IPS-18a (cell line): ENCODE data around the gene USE1.

Source experiments
- H3K27ac ChIP-seq: one replicate; pipeline ENCODE4 v1.5.1; 2013; ENCODE audit warnings: low read length
- H3K27me3 ChIP-seq: one replicate; pipeline ENCODE4 v1.6.1; 2013; ENCODE audit warnings: mild to moderate bottlenecking, low read length; ENCODE audit not compliant: control insufficient read depth, insufficient read depth
- H3K36me3 ChIP-seq: one replicate; pipeline ENCODE4 v1.6.1; 2013; ENCODE audit warnings: low read depth, low read length; ENCODE audit not compliant: control insufficient read depth
- H3K4me1 ChIP-seq: one replicate; pipeline ENCODE4 v1.6.1; 2013; ENCODE audit warnings: low read depth, low read length; ENCODE audit not compliant: control insufficient read depth
- H3K4me3 ChIP-seq: one replicate; pipeline ENCODE4 v1.5.1; 2013; ENCODE audit warnings: low read length
- H3K9ac ChIP-seq: one replicate; pipeline ENCODE4 v1.6.1; 2013; ENCODE audit warnings: mild to moderate bottlenecking, low read length, moderate library complexity
- H3K9me3 ChIP-seq: one replicate; pipeline ENCODE4 v1.6.1; 2013; ENCODE audit warnings: low read depth, low read length; ENCODE audit not compliant: control insufficient read depth

The USE1 gene

DNA sequence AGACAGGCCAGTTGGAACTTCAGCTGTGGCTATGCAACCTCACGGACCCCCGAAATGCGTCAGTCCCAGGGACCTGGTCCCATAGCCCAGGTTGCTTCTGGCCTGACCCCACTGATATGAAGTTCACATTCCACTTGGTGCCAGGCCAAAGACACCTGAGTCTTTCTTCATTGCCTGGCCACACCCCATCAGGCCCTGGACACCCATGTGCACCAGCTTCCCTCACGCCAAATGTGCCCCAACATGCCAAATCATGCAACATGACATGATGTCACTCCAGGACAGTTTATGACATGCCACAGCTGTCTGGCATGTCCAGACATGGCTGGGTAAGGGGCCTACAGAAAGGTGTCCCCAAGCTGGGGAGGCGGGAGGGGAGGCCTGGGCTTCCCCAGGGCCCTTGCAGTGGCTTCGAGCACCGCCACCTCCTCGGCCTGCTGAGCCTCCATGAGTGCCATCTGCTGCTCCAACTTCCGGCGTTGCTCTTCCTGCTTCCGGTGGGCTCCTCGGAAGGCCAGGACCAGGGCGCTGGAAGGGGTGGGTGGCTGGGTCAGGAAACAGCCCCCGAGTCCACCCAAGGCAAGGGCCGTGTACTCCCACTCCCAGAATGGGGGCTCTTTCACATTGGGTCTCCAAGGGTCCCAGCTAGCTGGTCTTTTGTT lies 34.9 kb downstream of the USE1 start:
- no peak overlapping the region for H3K27ac ChIP-seq

DNA sequence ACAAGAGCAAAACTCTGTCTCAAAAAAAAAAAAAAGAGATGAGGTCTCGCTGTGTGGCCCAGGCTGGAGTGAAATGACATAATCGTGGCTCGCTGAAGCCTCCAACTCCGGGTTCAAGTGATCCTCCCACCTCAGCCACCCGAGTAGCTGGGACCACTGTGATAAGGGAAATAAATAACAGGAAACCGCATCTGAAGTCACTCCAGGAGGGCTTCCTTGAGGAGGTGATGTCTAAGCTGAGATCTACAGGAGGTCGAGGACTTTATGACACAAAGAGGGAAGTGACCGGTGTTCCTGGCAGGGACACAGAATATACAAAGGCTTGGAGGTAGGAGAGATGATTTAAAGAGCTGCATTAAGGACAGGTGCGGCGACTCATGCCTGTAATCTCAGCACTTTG lies 39.5 kb downstream of the USE1 start:
- no peaks in the 10 kb centered on the region for H3K27me3 ChIP-seq
- no peak overlapping the region for H3K27ac ChIP-seq
- peaks cover 2% of the 10 kb centered on the region for H3K9me3 ChIP-seq
- no peaks in the 10 kb centered on the region for H3K4me1 ChIP-seq
- H3K9ac ChIP-seq = no peak overlapping the region
- H3K4me3 ChIP-seq = no peak overlapping the region
- H3K36me3 ChIP-seq = peaks cover 4% of the 10 kb centered on the region

More for the DNA sequence above, 34.9 kb downstream of the USE1 start:
- Histone ChIP-seq H3K4me3 (no peak overlapping the region), H3K36me3 (no peaks in the 10 kb centered on the region), H3K9me3 (no peaks in the 10 kb centered on the region), H3K9ac (no peak overlapping the region), H3K27me3 (no peaks in the 10 kb centered on the region), H3K4me1 (peaks cover 24% of the 10 kb centered on the region)

DNA sequence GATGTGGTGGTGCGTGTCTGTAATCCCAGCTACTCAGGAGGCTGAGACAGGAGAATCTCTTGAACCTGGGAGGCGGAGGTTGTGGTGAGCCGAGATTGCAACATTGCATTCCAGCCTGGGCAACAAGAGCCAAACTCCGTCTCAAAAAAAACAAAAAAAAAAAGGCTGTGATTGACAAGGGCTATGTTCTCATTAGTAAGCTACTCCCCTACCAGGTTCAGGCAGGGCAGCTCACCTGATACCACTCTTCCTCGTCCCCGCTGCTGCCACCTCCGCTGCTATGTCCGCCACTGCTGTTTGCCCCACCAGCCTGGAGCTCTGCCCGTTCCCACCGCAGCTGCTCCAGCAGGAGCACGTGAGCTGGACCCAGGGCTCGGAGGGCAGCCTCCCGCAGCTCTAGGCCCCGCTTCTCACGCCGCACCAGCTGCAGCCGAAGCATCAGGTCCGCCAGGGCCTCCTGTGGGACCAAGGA lies 40.0 kb downstream of the USE1 start:
- Histone ChIP-seq H3K36me3 (peaks cover 4% of the 10 kb centered on the region), H3K9ac (no peak overlapping the region), H3K27ac (no peak overlapping the region), H3K4me3 (no peak overlapping the region), H3K27me3 (no peaks in the 10 kb centered on the region), H3K9me3 (peaks cover 3% of the 10 kb centered on the region), H3K4me1 (no peaks in the 10 kb centered on the region)

DNA sequence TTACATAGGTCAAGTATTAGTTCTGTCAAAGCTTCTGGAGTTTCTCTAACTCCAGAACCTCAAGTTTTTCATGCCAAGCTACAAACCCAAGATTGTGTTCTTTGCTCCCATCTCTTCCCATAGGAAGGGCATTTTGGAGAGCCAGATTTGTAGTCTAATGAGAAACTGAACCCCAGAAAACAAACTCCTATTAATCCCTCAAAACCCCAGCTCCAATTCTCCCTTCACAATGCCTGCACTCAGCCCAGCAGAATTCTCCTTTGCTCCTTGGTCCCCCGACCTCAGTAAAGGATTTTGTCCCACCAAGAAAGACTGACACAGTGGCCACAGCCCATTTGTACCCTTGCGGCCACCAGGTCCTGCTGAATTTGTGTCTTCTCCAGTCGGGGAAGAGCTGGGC lies 41.0 kb downstream of the USE1 start:
- Histone ChIP-seq H3K9me3 (peaks cover 3% of the 10 kb centered on the region), H3K27me3 (no peaks in the 10 kb centered on the region), H3K4me1 (no peaks in the 10 kb centered on the region), H3K36me3 (peaks cover 4% of the 10 kb centered on the region), H3K27ac (no peak overlapping the region), H3K4me3 (no peak overlapping the region), H3K9ac (no peak overlapping the region)

DNA sequence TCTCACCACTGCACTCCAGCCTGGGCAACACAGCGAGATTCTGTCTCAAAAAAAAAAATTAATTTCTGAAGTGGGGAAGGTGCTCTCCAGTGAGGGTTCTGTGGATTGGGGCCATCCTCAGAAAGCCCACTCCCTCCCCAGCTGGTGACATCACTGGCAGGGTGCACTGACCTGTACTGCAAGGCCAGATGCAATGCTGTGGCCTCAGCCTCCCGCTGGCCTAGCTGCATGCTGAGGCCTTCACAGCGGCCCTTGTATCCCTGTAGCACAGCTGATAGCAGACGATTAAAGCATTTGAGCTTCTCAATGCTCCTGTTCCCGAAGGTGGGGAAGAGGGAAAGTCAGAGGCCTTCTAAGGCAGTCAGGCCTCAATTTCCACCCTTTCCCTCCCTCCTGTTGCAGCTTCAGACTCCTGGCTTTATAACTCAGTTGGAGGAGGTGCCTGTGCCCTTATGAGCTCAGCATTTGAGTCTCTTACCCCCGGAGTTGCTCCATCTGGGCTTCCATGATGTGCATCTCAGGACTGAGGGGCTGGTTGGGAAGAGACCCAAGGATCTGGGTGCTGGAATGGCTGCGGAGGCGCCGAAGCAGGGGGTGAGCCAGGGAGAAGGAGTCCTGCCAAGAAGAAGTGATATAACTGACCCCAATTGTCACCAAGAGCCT lies 44.1 kb downstream of the USE1 start:
- H3K9ac ChIP-seq = no peak overlapping the region
- peaks cover 3% of the 10 kb centered on the region for H3K9me3 ChIP-seq
- H3K27ac ChIP-seq = no peak overlapping the region
- H3K36me3 ChIP-seq = peaks cover 4% of the 10 kb centered on the region
- peaks cover 3% of the 10 kb centered on the region for H3K4me1 ChIP-seq
- H3K4me3 ChIP-seq = no peak overlapping the region
- no peaks in the 10 kb centered on the region for H3K27me3 ChIP-seq

DNA sequence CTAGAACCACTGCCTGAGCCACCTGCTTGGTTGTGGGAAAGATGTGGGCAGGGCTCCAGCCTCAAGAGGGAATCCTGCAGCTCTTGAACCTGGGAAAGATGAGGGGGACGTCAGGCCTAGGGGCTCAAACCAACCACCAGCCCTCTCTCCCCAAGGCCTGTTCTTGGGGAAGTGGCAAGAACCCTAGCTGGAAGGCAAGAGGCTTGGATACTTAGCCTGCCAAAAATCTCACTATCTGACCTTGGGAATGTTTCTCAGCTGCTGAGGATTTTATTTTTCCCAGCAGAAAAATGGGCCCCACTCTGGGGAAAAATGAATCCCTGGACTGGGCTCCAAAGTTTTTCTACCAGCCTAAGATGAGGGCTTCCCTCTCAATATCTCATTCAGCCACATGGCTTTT lies 44.8 kb downstream of the USE1 start:
- no peak overlapping the region for H3K4me3 ChIP-seq
- H3K36me3 ChIP-seq = peaks cover 4% of the 10 kb centered on the region
- H3K9ac ChIP-seq = no peak overlapping the region
- peaks cover 3% of the 10 kb centered on the region for H3K9me3 ChIP-seq
- H3K27ac ChIP-seq = no peak overlapping the region
- no peaks in the 10 kb centered on the region for H3K27me3 ChIP-seq
- H3K4me1 ChIP-seq = peaks cover 9% of the 10 kb centered on the region

DNA sequence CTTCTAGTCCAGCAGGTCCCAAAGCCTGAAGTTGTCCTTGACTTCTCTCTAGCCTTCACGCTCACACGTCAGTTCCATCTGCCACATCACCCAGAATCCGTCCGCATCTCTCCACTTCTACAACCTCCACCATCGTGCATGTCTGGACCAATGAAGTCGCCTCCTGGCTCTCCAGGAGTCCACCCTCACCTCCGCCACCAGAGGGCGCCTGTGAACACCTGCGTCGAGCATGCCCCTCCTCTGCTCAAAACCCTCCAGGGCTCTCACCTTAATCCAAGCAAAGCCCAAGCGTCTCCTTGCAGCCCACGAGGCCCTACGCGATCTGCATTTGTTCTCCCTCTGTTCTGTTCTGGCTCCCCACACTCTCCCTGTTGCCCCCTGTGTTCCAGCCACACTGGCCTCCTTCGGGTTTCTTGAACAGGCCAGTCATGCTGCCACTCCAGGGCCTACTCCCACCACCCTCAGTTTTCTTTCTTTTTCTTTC lies 45.7 kb downstream of the USE1 start:
- H3K4me1 ChIP-seq = peaks cover 11% of the 10 kb centered on the region
- H3K9me3 ChIP-seq = peaks cover 3% of the 10 kb centered on the region
- H3K27ac ChIP-seq = no peak overlapping the region
- peak overlapping the region; percentile 45 for H3K9ac ChIP-seq
- no peak overlapping the region for H3K4me3 ChIP-seq
- H3K36me3 ChIP-seq = peaks cover 4% of the 10 kb centered on the region
- no peaks in the 10 kb centered on the region for H3K27me3 ChIP-seq

DNA sequence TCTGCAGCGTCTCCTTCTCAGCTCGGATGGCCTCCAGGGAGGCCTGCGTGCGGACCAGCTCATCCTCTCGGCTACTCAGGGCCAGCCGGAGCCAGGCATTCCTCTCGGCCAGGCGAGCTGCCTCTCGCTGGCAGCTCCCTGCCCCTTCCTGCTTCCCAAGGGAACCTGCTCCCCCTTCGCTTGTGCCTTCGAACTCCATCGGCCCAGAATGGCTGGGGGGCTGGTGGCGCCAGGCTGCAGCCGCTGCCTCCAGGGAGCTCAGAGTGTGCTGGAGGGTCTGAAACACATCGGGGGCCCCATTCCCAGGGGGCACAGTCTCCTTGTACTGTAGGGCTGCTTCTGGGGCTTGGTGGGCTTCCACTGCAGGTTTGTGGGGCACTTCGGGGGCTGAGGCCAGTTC lies 47.4 kb downstream of the USE1 start:
- Histone ChIP-seq H3K4me3 (no peak overlapping the region), H3K9ac (no peak overlapping the region), H3K27me3 (no peaks in the 10 kb centered on the region), H3K27ac (no peak overlapping the region), H3K4me1 (peaks cover 11% of the 10 kb centered on the region), H3K36me3 (peaks cover 4% of the 10 kb centered on the region), H3K9me3 (peaks cover 3% of the 10 kb centered on the region)

DNA sequence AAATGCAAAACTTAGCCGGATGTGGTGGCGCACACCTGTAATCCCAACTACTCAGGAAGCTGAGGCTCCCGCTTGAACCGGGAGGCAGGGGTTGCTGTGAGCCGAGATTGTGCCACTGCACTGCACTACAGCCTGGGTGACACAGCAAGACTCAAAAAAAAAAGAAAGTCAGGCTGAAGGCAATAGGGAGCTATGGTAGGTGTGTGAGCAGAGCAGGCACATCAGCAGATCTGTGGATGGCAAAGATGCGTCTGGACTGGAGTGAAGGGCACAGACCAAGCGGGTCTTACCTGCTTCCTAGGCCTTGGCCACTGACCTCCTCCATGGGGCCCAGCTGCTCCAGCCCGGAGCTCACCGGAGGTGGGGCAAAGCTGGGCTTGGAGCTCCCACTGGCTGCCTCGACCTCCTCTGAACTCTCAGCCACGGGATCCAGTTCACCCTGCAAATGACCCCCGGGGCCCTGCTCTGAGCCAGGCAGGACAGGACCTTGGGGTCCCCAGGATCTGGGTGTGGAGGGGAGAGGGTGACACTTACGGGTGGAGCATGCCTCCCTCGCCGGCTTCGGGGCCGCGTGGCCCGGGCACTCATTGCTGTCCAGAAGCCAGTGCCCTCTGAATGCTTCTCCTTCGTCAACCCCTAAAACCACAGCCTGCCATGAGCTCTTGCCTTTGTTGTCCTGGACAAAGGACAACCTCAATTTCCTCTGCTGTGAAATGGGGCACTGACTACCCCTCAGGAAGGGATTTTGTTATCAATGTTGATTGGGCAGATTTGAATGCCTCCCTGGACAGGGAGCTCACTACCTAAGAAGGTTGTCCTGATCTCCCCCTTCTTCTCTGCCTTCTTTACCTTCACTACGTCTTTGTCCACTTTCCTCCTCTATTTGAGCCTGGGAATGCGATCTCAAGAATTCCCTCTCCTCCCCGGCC lies 48.8 kb downstream of the USE1 start:
- Histone ChIP-seq H3K27me3 (no peaks in the 10 kb centered on the region), H3K9ac (peak overlapping the region; percentile 16), H3K4me3 (no peak overlapping the region), H3K9me3 (peaks cover 3% of the 10 kb centered on the region), H3K4me1 (peaks cover 11% of the 10 kb centered on the region), H3K27ac (peak overlapping the region; percentile 80), H3K36me3 (peaks cover 4% of the 10 kb centered on the region)

DNA sequence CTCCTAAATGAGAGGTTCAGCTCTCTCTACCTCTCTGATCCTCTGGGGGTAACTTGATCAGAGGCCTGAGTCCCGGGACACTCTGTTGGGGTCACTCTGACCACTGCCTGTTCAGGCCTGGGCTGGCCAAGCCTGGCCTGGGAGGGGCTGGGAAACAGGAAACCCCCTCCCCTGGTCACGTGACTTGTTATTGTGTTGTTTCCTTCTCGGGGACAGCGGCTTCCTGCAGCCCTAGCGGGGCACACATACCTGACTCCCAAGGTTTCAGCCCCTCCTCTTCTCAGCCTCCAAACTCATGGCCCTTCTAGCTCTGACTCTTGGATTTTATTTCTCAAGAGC lies 49.5 kb downstream of the USE1 start, which contains the start of gene USHBP1:
Gene USHBP1, minus strand, starts transcription at position 105 of the 339 bp plus-strand sequence. CDS start 446 bp downstream, outside the sequence.
- peaks cover 11% of the 10 kb centered on the region for H3K4me1 ChIP-seq

DNA sequence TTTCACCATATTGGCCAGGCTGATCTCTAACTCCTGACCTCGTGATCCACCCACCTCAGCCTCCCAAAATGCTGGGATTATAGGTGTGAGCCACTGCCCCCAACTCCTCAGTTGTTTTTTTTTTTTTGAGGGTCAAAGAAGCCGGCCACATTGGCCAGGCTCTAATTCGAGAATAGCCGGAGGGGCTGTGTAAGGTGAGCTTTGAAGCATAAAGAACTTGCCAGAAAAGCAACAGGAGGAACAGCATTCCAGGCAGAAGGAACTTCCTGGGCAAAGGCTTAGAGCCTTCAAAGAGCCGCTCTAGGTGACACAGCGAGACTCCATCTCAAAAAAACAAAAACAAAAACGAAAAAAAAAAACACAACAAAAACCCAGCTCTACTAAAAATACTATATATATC lies 50.9 kb downstream of the USE1 start:
- no peak overlapping the region for H3K4me3 ChIP-seq
- peaks cover 11% of the 10 kb centered on the region for H3K4me1 ChIP-seq
- no peaks in the 10 kb centered on the region for H3K27me3 ChIP-seq
- peaks cover under 1% of the 10 kb centered on the region for H3K36me3 ChIP-seq
- H3K27ac ChIP-seq = no peak overlapping the region
- H3K9ac ChIP-seq = no peak overlapping the region
- H3K9me3 ChIP-seq = no peaks in the 10 kb centered on the region

More for the DNA sequence above, 49.5 kb downstream of the USE1 start, which contains the start of gene USHBP1:
- H3K9ac ChIP-seq = peak within 1 kb of the TSS; percentile 16
- H3K36me3 ChIP-seq = no peaks in the 10 kb centered on the region
- peak within 1 kb of the TSS; percentile 80 for H3K27ac ChIP-seq
- H3K4me3 ChIP-seq = no peak within 1 kb of the TSS
- no peaks in the 10 kb centered on the region for H3K27me3 ChIP-seq
- H3K9me3 ChIP-seq = peaks cover 1% of the 10 kb centered on the region
